Breast epithelium (tissue), 4 donors: ENCODE measurements around the gene NFIC. TPM values are rescaled to one million over a fixed set of nuclear protein-coding genes. Genes with fewer than 3 reads are reported as not detected.

Experiments
- DNase-seq, 2 donors: peaks; one replicate each; pipeline ENCODE4 v3.0.0-alpha.2; 2019; ENCODE audit warnings: low spot score in 2 of 2
- H3K27ac ChIP-seq, 2 donors: fragments of 200-600 bp; sonication (generic) in 1 of 2; one replicate each; pipeline ENCODE4 v1.5.1; 2016 to 2019; ENCODE audit warnings: mild to moderate bottlenecking in 1 of 2
- H3K27me3 ChIP-seq, 2 donors: fragments of 200-600 bp; sonication (generic) in 1 of 2; one replicate each; pipeline versions ENCODE4 v1.5.1 to v1.6.0; 2017 to 2019; ENCODE audit warnings: control low read depth in 1 of 2, mild to moderate bottlenecking in 1 of 2
- H3K36me3 ChIP-seq: fragments of 200-600 bp; one replicate; pipeline ENCODE4 v1.5.1; 2019
- H3K4me1 ChIP-seq, 2 donors: fragments of 200-600 bp; sonication (generic); one replicate each; pipeline ENCODE4 v1.5.1; 2016 to 2019; ENCODE audit warnings: control low read depth in 1 of 2
- H3K4me3 ChIP-seq, 3 donors: fragments of 200-600 bp; sonication (generic); 1 replicate in 2 of 3; 2 replicates in 1 of 3; pipeline ENCODE4 v1.5.1; 2016 to 2019; ENCODE audit warnings: mild to moderate bottlenecking in 3 of 3, moderate library complexity in 2 of 3
- H3K9me3 ChIP-seq, 2 donors: fragments of 200-600 bp; sonication (generic) in 1 of 2; one replicate each; pipeline ENCODE4 v1.5.1; 2016 to 2019; ENCODE audit warnings: control low read depth in 1 of 2
- CTCF ChIP-seq, 3 donors: fragments of 450-650 bp; IDR thresholded peaks; one replicate each; pipeline ENCODE4 v1.5.1; 2016 to 2017; ENCODE audit warnings: antibody characterized with exemption in 3 of 3, mild to moderate bottlenecking in 3 of 3, moderate library complexity in 3 of 3
- POLR2A ChIP-seq: fragments of 450-650 bp; IDR thresholded peaks from one replicate; pipeline ENCODE4 v1.6.1; 2016; ENCODE audit warnings: antibody characterized with exemption, mild to moderate bottlenecking, moderate library complexity
- POLR2AphosphoS5 ChIP-seq, 3 donors: sonication (generic); formaldehyde crosslinking; IDR thresholded peaks; one replicate each; pipeline ENCODE4 v1.6.1; 2017; ENCODE audit warnings: antibody characterized with exemption in 3 of 3
- intact Hi-C: fragments of 100-400 bp; cut with DNase I; formaldehyde crosslinking; loops from one replicate; pipeline ENCODE4 v1.15.1; 2023; ENCODE audit warnings: low total_unique reads
- total RNA-seq, 3 donors: library from RNA; depleted of rRNA; stranded (reverse); fragments of >200 nt; gene quantifications; one replicate each; pipeline ENCODE4 v1.1.0, GENCODE V29; 2016

NFIC gene
- total RNA-seq, 3 donors from 2014 or later = 48.9 to 97.8 (median 73.1) TPM

- Histone ChIP-seq H3K36me3 (no peaks in the 10 kb centered on the region), H3K27ac (peak overlapping the region; percentile 96 to 97), H3K27me3 (no peaks in the 10 kb centered on the region), H3K9me3 (no peaks in the 10 kb centered on the region), H3K4me1 (peaks cover 12 to 23% of the 10 kb centered on the region in 2 donors), H3K4me3 (peak overlapping the region; percentile 26 to 59 (median 39))
- peak; percentile 10 for TF ChIP-seq POLR2A
- TF ChIP-seq POLR2AphosphoS5 (IDR thresholded peaks at IDR 0.05) = peak; percentile 28 to 86 (median 57)
- peak; percentile 45 to 66 (median 64) for TF ChIP-seq CTCF (IDR thresholded peaks at IDR 0.05)
- DNase-seq = peak; percentile 95 to 97
- intact Hi-C loops = no loop called here
These were observed 22.5 kb upstream of the NFIC start for GRCh38 chr19:3343619-3344502.

GRCh38 chr19:3344608-3345598 is 21.5 kb upstream of the NFIC start:
- intact Hi-C loops = no loop called here
- peak overlapping the region in 1 of 3 donors; percentile 59 for H3K4me3 ChIP-seq

GRCh38 chr19:3345850-3346460 is 20.4 kb upstream of the NFIC start:
- no peak for DNase-seq

More at GRCh38 chr19:3344608-3345598, 21.5 kb upstream of the NFIC start:
- Histone ChIP-seq H3K36me3 (no peaks in the 10 kb centered on the region), H3K9me3 (no peaks in the 10 kb centered on the region), H3K4me1 (peaks cover 12 to 22% of the 10 kb centered on the region in 2 donors), H3K27me3 (no peaks in the 10 kb centered on the region), H3K27ac (peak overlapping the region; percentile 96 to 97)
- TF ChIP-seq POLR2A (no peak), POLR2AphosphoS5 (IDR thresholded peaks at IDR 0.05) (no peak)
- DNase-seq = no peak

GRCh38 chr19:3346677-3347353 is 19.6 kb upstream of the NFIC start:
- Histone ChIP-seq H3K36me3 (no peaks in the 10 kb centered on the region), H3K4me1 (peaks cover 12 to 22% of the 10 kb centered on the region in 2 donors), H3K27ac (peak overlapping the region; percentile 96 to 97), H3K4me3 (peak overlapping the region; percentile 5 to 60 (median 20)), H3K9me3 (no peaks in the 10 kb centered on the region), H3K27me3 (no peaks in the 10 kb centered on the region)
- peak; percentile 84 to 87 for DNase-seq
- no peak for TF ChIP-seq CTCF (IDR thresholded peaks at IDR 0.05)
- TF ChIP-seq POLR2AphosphoS5 (IDR thresholded peaks at IDR 0.05) = peak; percentile 39 to 85 (median 71)
- intact Hi-C loops = no loop called here

More at GRCh38 chr19:3345850-3346460, 20.4 kb upstream of the NFIC start:
- peak overlapping the region; percentile 96 to 97 for H3K27ac ChIP-seq
- TF ChIP-seq POLR2A (no peak), CTCF (IDR thresholded peaks at IDR 0.05) (no peak), POLR2AphosphoS5 (IDR thresholded peaks at IDR 0.05) (no peak)
- peaks cover 12 to 22% of the 10 kb centered on the region in 2 donors for H3K4me1 ChIP-seq
- H3K9me3 ChIP-seq = no peaks in the 10 kb centered on the region
- no peaks in the 10 kb centered on the region for H3K27me3 ChIP-seq
- intact Hi-C loops = no loop called here
- no peaks in the 10 kb centered on the region for H3K36me3 ChIP-seq
- H3K4me3 ChIP-seq = peak overlapping the region in 2 of 3 donors; percentile 20 to 60
